HFF-Myc (cell line): ENCODE measurements around the gene APBA1.
"Not testable (repeated sequence)": the region's sequence is repeated elsewhere in the genome, so short reads cannot be mapped to it uniquely, and the experiment has no call there.

ENCODE experiments used
- DNase-seq: peaks from one replicate; pipeline ENCODE4 v3.0.0-alpha.2; 2011; ENCODE audit warnings: low read depth; ENCODE audit errors: extremely low read depth
- H3K4me3 ChIP-seq: replicated peaks from 2 replicates; pipeline ENCODE4 v1.5.1; 2011; ENCODE audit warnings: low read depth, mild to moderate bottlenecking, control low read depth, low read length
- TF ChIP-seq, protein P1 (sequence below): IDR thresholded peaks from 2 replicates; pipeline ENCODE4 v1.5.1; 2012; ENCODE audit warnings: mild to moderate bottlenecking, low read depth, low read length, control low read depth; ENCODE audit errors: missing control alignments

APBA1 gene

DNA sequence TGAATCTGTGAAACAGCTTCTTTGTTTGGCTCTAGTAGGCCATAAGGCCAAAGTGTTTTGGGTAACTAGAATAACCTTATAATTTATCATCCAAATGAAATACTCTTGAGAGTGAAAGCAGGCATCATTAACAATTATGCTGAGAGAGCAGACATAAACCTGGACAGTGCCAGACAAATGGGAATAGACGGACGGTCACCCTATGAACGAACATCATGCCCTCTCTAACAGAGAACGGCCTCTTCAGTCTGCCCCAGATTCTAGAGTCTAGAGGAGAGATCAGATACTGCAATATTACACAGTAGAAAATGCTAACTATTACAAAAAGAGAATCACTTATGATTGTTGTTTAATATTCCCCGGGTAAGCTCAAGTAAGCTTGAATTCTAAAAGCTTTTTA is 68.5 kb downstream of the APBA1 start:
- DNase-seq: no peak
- no peak overlapping the region for H3K4me3 ChIP-seq
- TF ChIP-seq, protein P1, sequence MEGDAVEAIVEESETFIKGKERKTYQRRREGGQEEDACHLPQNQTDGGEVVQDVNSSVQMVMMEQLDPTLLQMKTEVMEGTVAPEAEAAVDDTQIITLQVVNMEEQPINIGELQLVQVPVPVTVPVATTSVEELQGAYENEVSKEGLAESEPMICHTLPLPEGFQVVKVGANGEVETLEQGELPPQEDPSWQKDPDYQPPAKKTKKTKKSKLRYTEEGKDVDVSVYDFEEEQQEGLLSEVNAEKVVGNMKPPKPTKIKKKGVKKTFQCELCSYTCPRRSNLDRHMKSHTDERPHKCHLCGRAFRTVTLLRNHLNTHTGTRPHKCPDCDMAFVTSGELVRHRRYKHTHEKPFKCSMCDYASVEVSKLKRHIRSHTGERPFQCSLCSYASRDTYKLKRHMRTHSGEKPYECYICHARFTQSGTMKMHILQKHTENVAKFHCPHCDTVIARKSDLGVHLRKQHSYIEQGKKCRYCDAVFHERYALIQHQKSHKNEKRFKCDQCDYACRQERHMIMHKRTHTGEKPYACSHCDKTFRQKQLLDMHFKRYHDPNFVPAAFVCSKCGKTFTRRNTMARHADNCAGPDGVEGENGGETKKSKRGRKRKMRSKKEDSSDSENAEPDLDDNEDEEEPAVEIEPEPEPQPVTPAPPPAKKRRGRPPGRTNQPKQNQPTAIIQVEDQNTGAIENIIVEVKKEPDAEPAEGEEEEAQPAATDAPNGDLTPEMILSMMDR: no peak

DNA sequence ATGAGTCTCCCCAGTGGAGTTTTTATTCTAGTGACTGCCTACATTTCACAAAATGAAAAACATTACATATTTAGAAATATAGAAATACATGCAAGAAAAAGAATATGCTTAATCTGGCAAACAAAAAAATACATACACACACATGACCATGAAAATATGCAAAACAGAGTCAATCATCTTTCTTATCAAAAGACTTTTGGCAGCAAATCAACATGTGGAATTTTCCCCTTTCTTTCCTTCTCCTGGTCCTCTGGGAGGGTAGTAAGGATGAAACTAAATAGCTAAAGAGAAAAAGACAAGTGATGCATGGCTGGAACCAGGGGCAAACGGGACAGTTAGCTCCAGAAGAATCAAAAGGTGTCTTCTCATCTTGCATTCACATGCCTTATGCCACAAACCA is 69.4 kb downstream of the APBA1 start:
- H3K4me3 ChIP-seq: no peak overlapping the region
- DNase-seq: no peak
- TF ChIP-seq, protein P1: no peak

DNA sequence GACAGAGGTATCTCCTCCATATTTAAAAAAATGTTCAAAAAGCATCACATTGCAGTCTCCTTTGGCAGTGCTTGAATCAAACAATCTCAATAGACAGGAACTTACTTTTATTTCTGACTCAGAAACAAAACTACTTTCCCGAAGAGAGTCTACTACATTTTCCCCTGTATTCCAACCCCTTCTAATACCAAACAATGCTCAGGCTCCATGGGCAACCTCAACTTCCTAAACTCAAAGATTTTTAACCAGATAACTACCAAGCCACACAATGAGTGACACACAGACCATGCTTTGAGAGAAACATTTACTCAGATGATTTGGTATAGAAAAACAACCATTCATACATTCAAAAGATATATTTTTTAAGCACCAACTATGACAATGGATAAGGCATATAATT is 70.5 kb downstream of the APBA1 start:
- DNase-seq: no peak
- H3K4me3 ChIP-seq: no peak overlapping the region
- TF ChIP-seq, protein P1: no peak

DNA sequence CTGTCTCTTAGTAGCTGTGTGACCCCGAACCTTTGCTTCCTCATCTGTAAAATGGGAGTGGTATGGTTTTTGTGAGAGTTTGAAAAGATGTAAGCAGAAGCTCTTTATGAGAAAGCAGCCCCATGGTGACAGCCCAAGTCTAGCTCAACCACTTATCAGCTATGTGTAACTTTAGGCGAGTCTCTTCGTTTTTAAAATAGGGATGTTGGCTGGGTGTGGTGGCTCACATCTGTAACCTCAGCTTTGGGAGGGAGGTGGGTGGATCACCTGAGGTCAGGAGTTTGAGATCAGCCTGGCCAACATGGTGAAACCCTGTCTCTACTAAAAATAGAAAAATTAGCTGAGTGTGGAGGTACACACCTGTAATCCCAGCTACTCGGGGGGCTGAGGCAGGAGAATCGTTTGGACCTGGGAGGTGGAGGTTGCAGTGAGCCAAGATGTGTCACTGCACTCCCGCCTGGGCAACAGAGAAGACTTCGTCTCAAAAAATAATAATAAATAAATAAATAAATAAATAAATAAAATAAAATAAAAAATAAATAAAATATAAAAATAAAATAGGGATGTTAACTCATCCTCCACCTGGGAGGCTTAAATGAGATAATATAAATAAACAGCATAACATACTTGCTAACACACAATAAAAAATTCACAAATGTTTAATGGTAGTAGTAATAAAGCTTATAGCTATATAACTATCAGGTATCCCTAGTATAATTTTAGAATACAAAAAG is 71.7 kb downstream of the APBA1 start:
- TF ChIP-seq, protein P1: no peak

DNA sequence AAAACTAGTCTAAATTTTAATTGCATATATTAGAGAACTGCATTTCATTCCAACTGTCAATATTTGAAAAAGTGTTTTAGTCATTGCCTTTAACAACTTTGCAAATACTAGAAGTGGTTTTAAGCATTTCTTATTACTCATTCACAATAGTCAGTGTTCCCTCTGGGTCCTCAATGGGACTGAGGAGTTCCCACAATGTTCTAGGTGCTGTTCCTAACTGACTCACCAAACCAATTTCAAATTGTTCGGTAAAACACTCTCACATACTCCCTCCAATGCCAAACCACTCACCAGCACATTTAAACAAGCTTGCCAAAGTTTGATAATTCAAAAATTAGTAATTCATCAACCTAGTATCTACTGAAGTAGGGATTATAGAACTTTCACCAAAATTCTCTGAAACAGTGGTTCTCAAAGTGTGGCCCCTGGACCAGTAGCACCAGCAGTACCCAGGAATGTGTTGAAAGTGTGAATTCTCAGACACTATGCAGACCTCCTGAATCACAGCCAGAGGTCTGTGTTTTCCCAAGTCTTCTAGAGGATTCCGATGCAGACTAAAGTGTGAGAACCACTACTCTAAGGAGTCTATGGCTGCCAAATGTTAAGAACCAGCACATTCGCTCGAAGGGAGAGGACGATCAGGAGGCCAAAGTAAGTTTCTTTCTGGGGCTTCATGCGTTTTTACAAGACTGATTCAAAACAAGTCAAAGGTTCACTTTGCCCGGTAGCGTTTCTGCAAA is 72.8 kb downstream of the APBA1 start:
- TF ChIP-seq, protein P1: no peak
- DNase-seq: no peak

More for the DNA sequence above, 71.7 kb downstream of the APBA1 start:
- H3K4me3 ChIP-seq: no peak overlapping the region
- DNase-seq: no peak

DNA sequence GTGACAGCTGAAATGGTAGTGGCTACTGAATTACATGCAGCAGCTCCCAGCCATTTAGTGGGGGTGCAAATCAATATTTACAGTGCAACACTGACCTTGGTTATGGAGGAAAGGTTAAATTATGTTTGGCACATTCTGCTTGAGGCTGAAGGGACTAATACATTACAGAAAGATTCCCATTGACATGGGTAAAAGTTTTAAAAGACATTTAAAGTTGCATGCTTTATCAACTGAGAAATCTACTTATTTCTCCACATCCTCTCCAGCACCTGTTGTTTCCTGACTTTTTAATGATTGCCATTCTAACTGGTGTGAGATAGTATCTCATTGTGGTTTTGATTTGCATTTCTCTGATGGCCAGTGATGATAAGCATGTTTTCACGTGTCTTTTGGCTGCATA is 75.3 kb downstream of the APBA1 start:
- not testable (repeated sequence) for H3K4me3 ChIP-seq, DNase-seq

More for the DNA sequence above, 72.8 kb downstream of the APBA1 start:
- H3K4me3 ChIP-seq: no peak overlapping the region

DNA sequence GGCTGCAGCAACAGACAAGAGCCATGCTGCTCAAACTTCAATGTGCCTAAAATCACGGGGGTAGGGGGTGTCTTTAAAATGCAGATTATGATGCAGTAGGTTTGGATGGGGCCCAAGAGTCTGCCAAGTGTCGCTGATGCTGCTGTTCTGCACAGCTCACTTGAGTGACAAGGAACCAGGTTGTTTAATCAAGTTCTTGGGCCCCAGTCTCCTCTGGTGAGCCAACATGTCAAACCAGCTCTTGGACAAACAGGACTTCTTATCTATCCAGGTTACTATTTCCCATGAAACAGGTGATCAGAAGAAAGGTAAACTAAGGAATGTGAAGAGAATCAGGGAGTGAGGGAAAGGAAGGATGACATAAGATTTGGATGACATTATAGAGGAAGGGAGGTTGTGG is 78.0 kb downstream of the APBA1 start:
- no peak overlapping the region for H3K4me3 ChIP-seq
- no peak for DNase-seq
- TF ChIP-seq, protein P1: no peak
